Ishikawa (cell line): Measurements from ENCODE around the gene RHBDD1.

Experiments
- CEBPB ChIP-seq: IDR thresholded peaks from 2 replicates; pipeline ENCODE4 v1.6.1; 2012
- CREB1 ChIP-seq: IDR thresholded peaks from 2 replicates; pipeline ENCODE4 v1.6.1; 2012; ENCODE audit warnings: low read depth
- EGR1 ChIP-seq: IDR thresholded peaks from 2 replicates; pipeline ENCODE4 v1.6.1; 2012
- EP300 ChIP-seq: IDR thresholded peaks from 2 replicates; pipeline ENCODE4 v1.6.1; 2012; ENCODE audit warnings: borderline replicate concordance
- FOXM1 ChIP-seq: IDR thresholded peaks from 2 replicates; pipeline ENCODE4 v1.6.1; 2012; ENCODE audit warnings: low read depth, borderline replicate concordance
- TAF1 ChIP-seq: IDR thresholded peaks from 2 replicates; pipeline ENCODE4 v1.6.1; 2012; ENCODE audit warnings: low read depth, mild to moderate bottlenecking
- TCF12 ChIP-seq: IDR thresholded peaks from 2 replicates; pipeline ENCODE4 v1.6.1; 2012; ENCODE audit warnings: low read depth
- YY1 ChIP-seq: IDR thresholded peaks from 2 replicates; pipeline ENCODE4 v1.6.1; 2012; ENCODE audit warnings: low read depth
- ZBTB7A ChIP-seq: IDR thresholded peaks from 2 replicates; pipeline ENCODE4 v1.6.1; 2012; ENCODE audit warnings: low read depth
- TF ChIP-seq, protein P1 (sequence below): IDR thresholded peaks from 2 replicates; pipeline ENCODE4 v1.6.1; 2012

GRCh38 chr2:226991663-226992062 lies 155.8 kb downstream of the RHBDD1 start:
- TF ChIP-seq YY1 (no peak), TAF1 (no peak), ZBTB7A (no peak), TCF12 (no peak), FOXM1 (no peak), CREB1 (no peak), EP300 (no peak), CEBPB (no peak), EGR1 (no peak)
- TF ChIP-seq, protein P1, sequence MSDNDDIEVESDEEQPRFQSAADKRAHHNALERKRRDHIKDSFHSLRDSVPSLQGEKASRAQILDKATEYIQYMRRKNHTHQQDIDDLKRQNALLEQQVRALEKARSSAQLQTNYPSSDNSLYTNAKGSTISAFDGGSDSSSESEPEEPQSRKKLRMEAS = no peak
